Duodenal mucosa (tissue), 2 donors: ENCODE measurements around the gene EPHA3.
"Not testable (repeated sequence)": the region's sequence is repeated elsewhere in the genome, so short reads cannot be mapped to it uniquely, and the experiment has no call there.

ENCODE experiments used
- H3K27ac ChIP-seq: one replicate; pipeline ENCODE4 v1.7.0; 2013; ENCODE audit warnings: low read depth, low read length
- H3K27me3 ChIP-seq, 2 donors: one replicate each; pipeline ENCODE4 v1.7.0; 2013; ENCODE audit warnings: low read length in 2 of 2, control low read depth in 1 of 2; ENCODE audit not compliant: insufficient read depth in 2 of 2, control insufficient read depth in 1 of 2
- H3K36me3 ChIP-seq, 2 donors: one replicate each; pipeline ENCODE4 v1.7.0; 2013; ENCODE audit warnings: low read length in 2 of 2, control low read depth in 1 of 2; ENCODE audit not compliant: insufficient read depth in 2 of 2, control insufficient read depth in 1 of 2
- H3K4me1 ChIP-seq, 2 donors: one replicate each; pipeline ENCODE4 v1.7.0; 2013; ENCODE audit warnings: low read length in 2 of 2, control low read depth in 1 of 2; ENCODE audit not compliant: insufficient read depth in 2 of 2, control insufficient read depth in 1 of 2
- H3K4me3 ChIP-seq, 2 donors: one replicate each; pipeline ENCODE4 v1.7.0; 2013; ENCODE audit warnings: low read length in 2 of 2, low read depth in 1 of 2
- H3K9ac ChIP-seq, 2 donors: one replicate each; pipeline ENCODE4 v1.7.0; 2013; ENCODE audit warnings: low read length in 2 of 2, low read depth in 1 of 2
- H3K9me3 ChIP-seq, 2 donors: one replicate each; pipeline ENCODE4 v1.7.0; 2013; ENCODE audit warnings: low read length in 2 of 2, control low read depth in 1 of 2; ENCODE audit not compliant: control insufficient read depth in 1 of 2

Gene EPHA3

DNA sequence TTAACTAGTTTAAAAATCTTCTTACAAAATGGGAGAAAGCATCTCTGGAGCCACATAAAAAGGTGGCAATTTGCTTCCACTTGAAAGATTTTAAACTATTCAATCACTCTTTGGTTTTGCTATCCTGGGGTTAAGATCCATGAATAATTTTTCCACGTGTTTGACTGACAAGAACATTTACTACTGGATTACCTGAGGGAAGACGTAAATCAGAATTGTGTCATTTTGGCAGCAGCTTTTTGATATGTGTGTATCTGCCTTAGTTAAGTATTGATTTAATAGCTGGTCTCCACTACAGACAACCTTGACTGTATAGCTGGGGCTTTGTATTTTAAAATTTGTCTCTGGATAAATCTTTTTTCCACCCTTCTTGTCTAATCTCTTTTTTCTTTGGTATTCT lies 228.3 kb downstream of the EPHA3 start:
- Histone ChIP-seq H3K27ac (no peak overlapping the region), H3K9me3 (no peaks in the 10 kb centered on the region), H3K27me3 (no peaks in the 10 kb centered on the region)

DNA sequence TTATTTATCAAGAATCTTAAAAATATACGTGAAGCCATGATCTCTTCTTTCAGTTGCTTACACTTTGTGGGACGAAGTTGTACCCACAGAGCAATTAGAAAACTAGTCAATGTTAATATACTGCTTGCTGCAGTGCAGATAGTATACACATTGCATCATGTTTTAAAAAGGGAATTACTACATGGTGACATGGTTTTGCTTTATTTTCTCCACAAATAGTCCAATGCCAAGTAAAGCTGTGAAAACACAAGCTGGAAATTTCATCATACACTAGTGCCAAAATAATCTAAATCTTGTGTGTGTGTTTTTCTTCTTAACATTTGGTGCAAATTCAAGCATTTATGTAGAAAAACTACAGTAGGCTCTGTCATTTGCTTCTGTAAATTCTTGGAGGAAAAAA lies 233.0 kb downstream of the EPHA3 start:
- no peaks in the 10 kb centered on the region for H3K36me3 ChIP-seq
- no peak overlapping the region for H3K4me3 ChIP-seq
- no peaks in the 10 kb centered on the region for H3K4me1 ChIP-seq
- H3K27me3 ChIP-seq: no peaks in the 10 kb centered on the region
- no peak overlapping the region for H3K27ac ChIP-seq
- no peaks in the 10 kb centered on the region for H3K9me3 ChIP-seq
- H3K9ac ChIP-seq: no peak overlapping the region

More for the DNA sequence above, 228.3 kb downstream of the EPHA3 start:
- Histone ChIP-seq H3K9ac (no peak overlapping the region), H3K4me1 (no peaks in the 10 kb centered on the region), H3K4me3 (no peak overlapping the region), H3K36me3 (no peaks in the 10 kb centered on the region)

- H3K9me3 ChIP-seq: no peaks in the 10 kb centered on the region
- H3K27me3 ChIP-seq: no peaks in the 10 kb centered on the region
- no peaks in the 10 kb centered on the region for H3K4me1 ChIP-seq
- no peak overlapping the region for H3K9ac ChIP-seq
- H3K27ac ChIP-seq: no peak overlapping the region
- no peaks in the 10 kb centered on the region for H3K36me3 ChIP-seq
- no peak overlapping the region for H3K4me3 ChIP-seq
Observed at GRCh38 chr3:89344076-89344475, 236.7 kb downstream of the EPHA3 start.

DNA sequence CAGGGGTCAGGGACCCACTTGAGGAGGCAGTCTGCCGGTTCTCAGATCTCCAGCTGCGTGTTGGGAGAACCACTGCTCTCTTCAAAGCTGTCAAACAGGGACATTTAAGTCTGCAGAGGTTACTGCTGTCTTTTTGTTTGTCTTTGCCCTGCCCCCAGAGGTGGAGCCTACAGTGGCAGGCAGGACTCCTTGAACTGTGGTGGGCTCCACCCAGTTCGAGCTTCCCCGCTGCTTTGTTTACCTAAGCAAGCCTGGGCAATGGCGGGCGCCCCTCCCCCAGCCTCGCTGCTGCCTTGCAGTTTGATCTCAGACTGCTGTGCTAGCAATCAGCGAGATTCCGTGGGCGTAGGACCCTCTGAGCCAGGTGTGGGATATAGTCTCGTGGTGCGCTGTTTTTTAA lies 243.5 kb downstream of the EPHA3 start:
- H3K27me3 ChIP-seq, H3K4me3 ChIP-seq, H3K4me1 ChIP-seq, H3K9ac ChIP-seq, H3K36me3 ChIP-seq, H3K27ac ChIP-seq, H3K9me3 ChIP-seq: not testable (repeated sequence)

DNA sequence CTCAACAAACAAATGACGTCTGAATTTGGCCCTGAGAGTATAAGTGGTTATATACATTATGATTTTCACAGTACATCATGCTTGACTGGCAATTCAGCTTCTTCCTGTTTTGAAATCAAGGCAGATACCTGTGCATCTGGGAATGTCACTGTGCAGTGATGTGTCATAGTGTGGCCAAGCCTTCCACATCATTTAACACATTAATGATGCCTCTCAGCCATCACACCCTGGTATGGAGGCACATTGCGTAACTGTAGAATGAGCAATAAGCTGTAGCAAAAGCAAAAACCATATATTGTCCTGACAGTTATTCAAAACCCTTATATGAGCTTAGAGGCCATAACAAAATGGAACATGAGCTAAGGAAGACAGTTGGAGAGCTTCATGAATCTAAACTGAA lies 246.0 kb downstream of the EPHA3 start:
- H3K36me3 ChIP-seq: no peaks in the 10 kb centered on the region

GRCh38 chr3:89358281-89358680 lies 250.9 kb downstream of the EPHA3 start:
- no peaks in the 10 kb centered on the region for H3K27me3 ChIP-seq
- H3K4me1 ChIP-seq: no peaks in the 10 kb centered on the region
- no peak overlapping the region for H3K9ac ChIP-seq
- H3K36me3 ChIP-seq: no peaks in the 10 kb centered on the region
- H3K27ac ChIP-seq: no peak overlapping the region
- no peak overlapping the region for H3K4me3 ChIP-seq
- no peaks in the 10 kb centered on the region for H3K9me3 ChIP-seq

More for the DNA sequence above, 246.0 kb downstream of the EPHA3 start:
- Histone ChIP-seq H3K9ac (no peak overlapping the region), H3K9me3 (no peaks in the 10 kb centered on the region), H3K27ac (no peak overlapping the region), H3K27me3 (no peaks in the 10 kb centered on the region), H3K4me1 (no peaks in the 10 kb centered on the region), H3K4me3 (no peak overlapping the region)

DNA sequence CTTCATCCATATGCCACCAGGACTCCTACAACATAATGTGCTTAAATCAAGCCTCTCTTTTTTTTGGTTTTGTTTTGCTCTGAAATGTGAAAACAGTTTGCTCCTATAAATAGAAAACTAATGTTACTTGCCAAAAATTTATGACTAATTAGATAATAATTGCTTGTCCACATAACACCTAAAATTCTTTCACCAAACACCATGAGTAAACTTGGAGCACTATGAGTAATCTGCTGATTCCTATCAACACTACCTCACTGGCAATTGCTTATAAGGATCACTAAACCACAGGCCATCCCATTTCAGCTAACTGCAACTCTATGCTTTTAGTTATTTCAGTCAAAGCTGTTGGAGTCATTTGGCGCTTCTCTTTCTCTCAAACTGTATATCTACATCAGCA lies 252.7 kb downstream of the EPHA3 start:
- Histone ChIP-seq H3K27me3 (no peaks in the 10 kb centered on the region), H3K27ac (no peak overlapping the region), H3K4me3 (no peak overlapping the region), H3K9me3 (no peaks in the 10 kb centered on the region), H3K36me3 (no peaks in the 10 kb centered on the region), H3K9ac (no peak overlapping the region), H3K4me1 (no peaks in the 10 kb centered on the region)

DNA sequence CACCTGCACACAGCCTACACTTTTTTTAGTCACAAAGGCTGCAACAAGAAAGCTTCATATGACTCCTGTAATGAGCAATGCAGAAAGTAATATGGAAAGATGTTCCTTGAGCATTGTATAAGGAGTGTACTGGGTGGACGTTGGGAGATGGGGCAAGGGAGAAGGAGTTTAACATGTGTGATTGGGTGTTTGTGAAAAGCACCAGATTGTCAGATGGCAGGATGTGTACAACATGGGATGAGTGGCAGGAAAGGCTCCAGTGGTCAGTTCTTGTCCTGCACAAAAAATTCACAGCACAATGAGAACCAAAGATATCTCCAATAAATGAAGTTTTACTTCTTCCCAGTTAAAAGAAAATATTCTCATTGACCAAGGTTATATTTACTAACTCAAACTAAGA lies 255.1 kb downstream of the EPHA3 start:
- no peak overlapping the region for H3K4me3 ChIP-seq
- no peak overlapping the region for H3K9ac ChIP-seq
- no peaks in the 10 kb centered on the region for H3K27me3 ChIP-seq
- no peaks in the 10 kb centered on the region for H3K36me3 ChIP-seq
- H3K9me3 ChIP-seq: no peaks in the 10 kb centered on the region
- no peaks in the 10 kb centered on the region for H3K4me1 ChIP-seq
- no peak overlapping the region for H3K27ac ChIP-seq

GRCh38 chr3:89363171-89363570 lies 255.8 kb downstream of the EPHA3 start:
- Histone ChIP-seq H3K36me3 (no peaks in the 10 kb centered on the region), H3K27ac (no peak overlapping the region), H3K9ac (no peak overlapping the region), H3K4me3 (no peak overlapping the region), H3K9me3 (no peaks in the 10 kb centered on the region), H3K4me1 (no peaks in the 10 kb centered on the region), H3K27me3 (no peaks in the 10 kb centered on the region)

- Histone ChIP-seq H3K36me3 (no peaks in the 10 kb centered on the region), H3K27ac (no peak overlapping the region), H3K27me3 (no peaks in the 10 kb centered on the region), H3K4me1 (no peaks in the 10 kb centered on the region), H3K4me3 (no peak overlapping the region), H3K9ac (no peak overlapping the region), H3K9me3 (no peaks in the 10 kb centered on the region)
Observed at GRCh38 chr3:89364314-89364713, 256.9 kb downstream of the EPHA3 start.

DNA sequence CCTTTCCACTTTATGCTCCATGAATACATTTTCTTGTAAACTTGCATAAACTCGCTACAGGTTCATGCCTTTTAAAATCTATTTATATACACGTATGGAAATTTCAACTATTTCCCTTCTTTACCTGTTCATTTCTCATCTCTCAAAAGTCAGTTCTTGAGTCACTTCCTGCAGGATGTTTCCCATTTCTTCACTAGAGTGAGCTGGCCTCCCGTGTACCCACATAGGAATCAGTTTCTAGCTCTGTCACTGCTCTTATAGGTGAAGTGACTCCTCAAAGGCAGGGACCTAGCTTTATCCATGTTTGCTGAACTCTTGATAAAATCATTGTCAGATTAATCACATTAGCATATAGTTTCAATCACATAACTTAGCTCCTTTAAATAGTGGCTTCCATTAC lies 259.7 kb downstream of the EPHA3 start:
- Histone ChIP-seq H3K4me3 (no peak overlapping the region), H3K27me3 (no peaks in the 10 kb centered on the region), H3K27ac (no peak overlapping the region)

More for the DNA sequence above, 259.7 kb downstream of the EPHA3 start:
- no peaks in the 10 kb centered on the region for H3K36me3 ChIP-seq
- no peaks in the 10 kb centered on the region for H3K9me3 ChIP-seq
- H3K9ac ChIP-seq: no peak overlapping the region
- no peaks in the 10 kb centered on the region for H3K4me1 ChIP-seq
